Measurements from ENCODE around the gene ARHGAP15.

Gene ARHGAP15

GRCh38 chr2:143433251-143433650 is 304.0 kb downstream of the ARHGAP15 start:
- Histone ChIP-seq H3K4me3 (IDR thresholded peaks at IDR 0.05; ENCODE audit: insufficient read depth, low read depth, low read length) (no peak overlapping the region), H3K27me3 (ENCODE audit: insufficient read depth, low read depth) (no peaks in the 10 kb centered on the region), H3K27ac (no peak overlapping the region), H4K20me1 (ENCODE audit: insufficient read depth) (no peaks in the 10 kb centered on the region), H3K36me3 (ENCODE audit: insufficient read depth) (no peaks in the 10 kb centered on the region), H3K79me2 (ENCODE audit: insufficient read depth, low read depth) (no peaks in the 10 kb centered on the region), H2AFZ (ENCODE audit: low read depth) (no peak overlapping the region), H3K4me2 (no peak overlapping the region), H3K4me1 (ENCODE audit: low read depth, poor library complexity, severe bottlenecking) (no peaks in the 10 kb centered on the region), H3K9ac (no peak overlapping the region)
- TF ChIP-seq CTCF (conservative IDR thresholded peaks at IDR 0.05; ENCODE audit: low read depth, low read length) = no peak

- no peaks in the 10 kb centered on the region for H3K79me2 ChIP-seq (ENCODE audit: insufficient read depth, low read depth)
- TF ChIP-seq CTCF (conservative IDR thresholded peaks at IDR 0.05; ENCODE audit: low read depth, low read length) = no peak
- H3K4me2 ChIP-seq = no peak overlapping the region
- no peaks in the 10 kb centered on the region for H3K27me3 ChIP-seq (ENCODE audit: insufficient read depth, low read depth)
- H3K27ac ChIP-seq = no peak overlapping the region
- no peaks in the 10 kb centered on the region for H4K20me1 ChIP-seq (ENCODE audit: insufficient read depth)
- no peak overlapping the region for H2AFZ ChIP-seq (ENCODE audit: low read depth)
- no peaks in the 10 kb centered on the region for H3K36me3 ChIP-seq (ENCODE audit: insufficient read depth)
- no peak overlapping the region for H3K9ac ChIP-seq
- H3K4me3 ChIP-seq (IDR thresholded peaks at IDR 0.05; ENCODE audit: insufficient read depth, low read depth, low read length) = no peak overlapping the region
- no peaks in the 10 kb centered on the region for H3K4me1 ChIP-seq (ENCODE audit: low read depth, poor library complexity, severe bottlenecking)
These were observed 304.6 kb downstream of the ARHGAP15 start for GRCh38 chr2:143433840-143434239.

- Histone ChIP-seq H3K4me3 (IDR thresholded peaks at IDR 0.05; ENCODE audit: insufficient read depth, low read depth, low read length) (no peak overlapping the region), H3K36me3 (ENCODE audit: insufficient read depth) (no peaks in the 10 kb centered on the region), H3K4me2 (no peak overlapping the region), H3K27me3 (ENCODE audit: insufficient read depth, low read depth) (no peaks in the 10 kb centered on the region), H3K4me1 (ENCODE audit: low read depth, poor library complexity, severe bottlenecking) (no peaks in the 10 kb centered on the region), H3K27ac (no peak overlapping the region), H4K20me1 (ENCODE audit: insufficient read depth) (no peaks in the 10 kb centered on the region), H2AFZ (ENCODE audit: low read depth) (no peak overlapping the region), H3K9ac (no peak overlapping the region), H3K79me2 (ENCODE audit: insufficient read depth, low read depth) (no peaks in the 10 kb centered on the region)
- TF ChIP-seq CTCF (conservative IDR thresholded peaks at IDR 0.05; ENCODE audit: low read depth, low read length) = no peak
These were observed 305.2 kb downstream of the ARHGAP15 start for GRCh38 chr2:143434445-143434844.

GRCh38 chr2:143435131-143435530 is 305.9 kb downstream of the ARHGAP15 start:
- no peaks in the 10 kb centered on the region for H3K36me3 ChIP-seq (ENCODE audit: insufficient read depth)
- no peak overlapping the region for H3K4me2 ChIP-seq
- no peak overlapping the region for H2AFZ ChIP-seq (ENCODE audit: low read depth)
- no peaks in the 10 kb centered on the region for H3K27me3 ChIP-seq (ENCODE audit: insufficient read depth, low read depth)
- H3K27ac ChIP-seq = no peak overlapping the region
- TF ChIP-seq CTCF (conservative IDR thresholded peaks at IDR 0.05; ENCODE audit: low read depth, low read length) = no peak
- H3K9ac ChIP-seq = no peak overlapping the region
- no peaks in the 10 kb centered on the region for H4K20me1 ChIP-seq (ENCODE audit: insufficient read depth)
- no peak overlapping the region for H3K4me3 ChIP-seq (IDR thresholded peaks at IDR 0.05; ENCODE audit: insufficient read depth, low read depth, low read length)
- no peaks in the 10 kb centered on the region for H3K79me2 ChIP-seq (ENCODE audit: insufficient read depth, low read depth)
- no peaks in the 10 kb centered on the region for H3K4me1 ChIP-seq (ENCODE audit: low read depth, poor library complexity, severe bottlenecking)

Data from KMS-11 (cell line).